Stimulated activated naive CD8-positive, alpha-beta T cell treated with anti-CD3 and anti-CD28 coated beads, Interleukin-15, amount 100 ng/mL, for 72 hours (primary cell): Measurements from ENCODE around the gene WDFY3.
"Not testable (repeated sequence)": the region's sequence is repeated elsewhere in the genome, so short reads cannot be mapped to it uniquely, and the experiment has no call there.

Experiments
- ATAC-seq: fragments of 150-1000 bp; cut with Tn5 transposase; 2 replicates; pipeline ENCODE4 v1.10.0; 2021; ENCODE audit warnings: mild to moderate bottlenecking, moderate library complexity
- DNase-seq, 2 donors: peaks; one replicate each; pipeline ENCODE4 v3.0.0; 2021 to 2022
- H3K27ac Mint-ChIP-seq, 2 donors: one replicate each; pipeline ENCODE4 v1.8.0; 2022; ENCODE audit warnings: mild to moderate bottlenecking in 2 of 2, mixed read lengths in 2 of 2, moderate library complexity in 2 of 2
- H3K27me3 Mint-ChIP-seq: one replicate; pipeline ENCODE4 v1.8.0; 2022; ENCODE audit warnings: mixed read lengths
- H3K4me1 Mint-ChIP-seq: one replicate; pipeline ENCODE4 v1.8.0; 2022; ENCODE audit warnings: mild to moderate bottlenecking, mixed read lengths
- H3K4me3 Mint-ChIP-seq, 2 donors: one replicate each; pipeline ENCODE4 v1.8.0; 2022; ENCODE audit warnings: mild to moderate bottlenecking in 2 of 2, mixed read lengths in 2 of 2, moderate library complexity in 1 of 2
- H3K9me3 Mint-ChIP-seq, 2 donors: one replicate each; pipeline ENCODE4 v1.8.0; 2022; ENCODE audit warnings: mixed read lengths in 2 of 2

Gene WDFY3

GRCh38 chr4:84706286-84706685, 260.2 kb downstream of the WDFY3 start:
- DNase-seq (no peak), ATAC-seq (no peak)
- no peak overlapping the region for H3K4me3 Mint-ChIP-seq
- peak overlapping the region in 1 of 2 donors; percentile 44 for H3K27ac Mint-ChIP-seq
- H3K9me3 Mint-ChIP-seq = no peaks in the 10 kb centered on the region
- H3K27me3 Mint-ChIP-seq = peaks cover 17% of the 10 kb centered on the region
- H3K4me1 Mint-ChIP-seq = no peaks in the 10 kb centered on the region

GRCh38 chr4:84699001-84699671, 267.4 kb downstream of the WDFY3 start:
- DNase-seq (no peak), ATAC-seq (no peak)
- Mint-ChIP-seq H3K4me1 (no peaks in the 10 kb centered on the region), H3K27ac (peak overlapping the region in 1 of 2 donors; percentile 70), H3K9me3 (no peaks in the 10 kb centered on the region), H3K4me3 (no peak overlapping the region), H3K27me3 (peaks cover 9% of the 10 kb centered on the region)

GRCh38 chr4:84697615-84698201, 268.8 kb downstream of the WDFY3 start:
- Mint-ChIP-seq H3K4me3 (no peak overlapping the region), H3K27me3 (no peaks in the 10 kb centered on the region), H3K27ac (no peak overlapping the region), H3K4me1 (no peaks in the 10 kb centered on the region), H3K9me3 (no peaks in the 10 kb centered on the region)
- DNase-seq (no peak), ATAC-seq (no peak)

- no peaks in the 10 kb centered on the region for H3K27me3 Mint-ChIP-seq
- no peak overlapping the region for H3K27ac Mint-ChIP-seq
- no peaks in the 10 kb centered on the region for H3K9me3 Mint-ChIP-seq
- no peak overlapping the region for H3K4me3 Mint-ChIP-seq
- DNase-seq (no peak), ATAC-seq (no peak)
- H3K4me1 Mint-ChIP-seq = no peaks in the 10 kb centered on the region
Measured at GRCh38 chr4:84697159-84697558, 269.3 kb downstream of the WDFY3 start.

- peak overlapping the region in 1 of 2 donors; percentile 33 for H3K27ac Mint-ChIP-seq
- ATAC-seq = no peak
- H3K4me1 Mint-ChIP-seq = no peaks in the 10 kb centered on the region
Measured at GRCh38 chr4:84691800-84692199, 274.7 kb downstream of the WDFY3 start.

GRCh38 chr4:84691170-84691691, 275.3 kb downstream of the WDFY3 start:
- Mint-ChIP-seq H3K4me1 (no peaks in the 10 kb centered on the region), H3K9me3 (no peaks in the 10 kb centered on the region), H3K27ac (no peak overlapping the region), H3K27me3 (peaks cover 16% of the 10 kb centered on the region), H3K4me3 (no peak overlapping the region)
- DNase-seq = no peak
- ATAC-seq = peak; percentile 93

More at GRCh38 chr4:84691800-84692199, 274.7 kb downstream of the WDFY3 start:
- peaks cover 16% of the 10 kb centered on the region for H3K27me3 Mint-ChIP-seq
- no peak for DNase-seq
- H3K9me3 Mint-ChIP-seq = no peaks in the 10 kb centered on the region
- no peak overlapping the region for H3K4me3 Mint-ChIP-seq

GRCh38 chr4:84690481-84690880, 276.0 kb downstream of the WDFY3 start:
- DNase-seq = no peak
- H3K4me3 Mint-ChIP-seq = no peak overlapping the region
- no peaks in the 10 kb centered on the region for H3K4me1 Mint-ChIP-seq
- peaks cover 16% of the 10 kb centered on the region for H3K27me3 Mint-ChIP-seq
- H3K27ac Mint-ChIP-seq = no peak overlapping the region
- no peaks in the 10 kb centered on the region for H3K9me3 Mint-ChIP-seq
- ATAC-seq = no peak

- ATAC-seq (no peak), DNase-seq (no peak)
- Mint-ChIP-seq H3K4me3 (no peak overlapping the region), H3K27me3 (peaks cover 16% of the 10 kb centered on the region), H3K27ac (no peak overlapping the region), H3K4me1 (peaks cover 12% of the 10 kb centered on the region), H3K9me3 (no peaks in the 10 kb centered on the region)
Measured at GRCh38 chr4:84689197-84689596, 277.3 kb downstream of the WDFY3 start.

GRCh38 chr4:84688605-84689004, 277.9 kb downstream of the WDFY3 start:
- no peak for ATAC-seq
- Mint-ChIP-seq H3K27ac (no peak overlapping the region), H3K4me1 (peaks cover 18% of the 10 kb centered on the region), H3K4me3 (no peak overlapping the region), H3K27me3 (peaks cover 16% of the 10 kb centered on the region), H3K9me3 (no peaks in the 10 kb centered on the region)
- no peak for DNase-seq

GRCh38 chr4:84685105-84685504, 281.4 kb downstream of the WDFY3 start:
- no peak overlapping the region for H3K4me3 Mint-ChIP-seq
- ATAC-seq (peak; percentile 27), DNase-seq (no peak)
- H3K27me3 Mint-ChIP-seq = peaks cover 8% of the 10 kb centered on the region
- no peak overlapping the region for H3K27ac Mint-ChIP-seq
- peaks cover 33% of the 10 kb centered on the region for H3K4me1 Mint-ChIP-seq
- H3K9me3 Mint-ChIP-seq = no peaks in the 10 kb centered on the region

- Mint-ChIP-seq H3K27ac (peak overlapping the region; percentile 12 to 50), H3K27me3 (peaks cover 13% of the 10 kb centered on the region), H3K4me1 (peaks cover 33% of the 10 kb centered on the region), H3K4me3 (no peak overlapping the region), H3K9me3 (no peaks in the 10 kb centered on the region)
- no peak for DNase-seq
- no peak for ATAC-seq
Measured at GRCh38 chr4:84684361-84684760, 282.1 kb downstream of the WDFY3 start.

- ATAC-seq (no peak), DNase-seq (no peak)
- Mint-ChIP-seq H3K27ac (no peak overlapping the region), H3K9me3 (no peaks in the 10 kb centered on the region), H3K27me3 (peaks cover 14% of the 10 kb centered on the region), H3K4me3 (no peak overlapping the region), H3K4me1 (peaks cover 33% of the 10 kb centered on the region)
Measured at GRCh38 chr4:84683064-84683850, 283.2 kb downstream of the WDFY3 start.

- DNase-seq, H3K4me3 Mint-ChIP-seq, H3K27me3 Mint-ChIP-seq, H3K27ac Mint-ChIP-seq, H3K9me3 Mint-ChIP-seq, ATAC-seq: not testable (repeated sequence)
- H3K4me1 Mint-ChIP-seq = peaks cover 33% of the 10 kb centered on the region
Measured at GRCh38 chr4:84682661-84683060, 283.8 kb downstream of the WDFY3 start.

- Mint-ChIP-seq H3K27me3 (peaks cover 10% of the 10 kb centered on the region), H3K4me1 (peaks cover 33% of the 10 kb centered on the region), H3K4me3 (peak overlapping the region; percentile 36 to 50), H3K9me3 (no peaks in the 10 kb centered on the region), H3K27ac (no peak overlapping the region)
- ATAC-seq (peak; percentile 53), DNase-seq (no peak)
Measured at GRCh38 chr4:84681486-84682274, 284.8 kb downstream of the WDFY3 start.

- Mint-ChIP-seq H3K27ac (no peak overlapping the region), H3K9me3 (no peaks in the 10 kb centered on the region), H3K4me3 (peak overlapping the region in 1 of 2 donors; percentile 36), H3K27me3 (peaks cover 10% of the 10 kb centered on the region), H3K4me1 (peaks cover 33% of the 10 kb centered on the region)
- ATAC-seq (no peak), DNase-seq (no peak)
Measured at GRCh38 chr4:84680956-84681355, 285.5 kb downstream of the WDFY3 start.
